K562 (cell line): ENCODE results near the gene ACAP3. TPM values are rescaled to one million over a fixed set of nuclear protein-coding genes. Genes with fewer than 3 reads are reported as not detected.

Experiments
- ATAC-seq: fragments of 200-7000 bp; cut with Tn5 transposase; 3 replicates; pipeline ENCODE4 v1.9.1; 2020; ENCODE audit warnings: moderate library complexity
- BruUV-seq: library from RNA; stranded (reverse); fragments of 400-500 nt; replicated peaks from 2 replicates; lab custom pipeline; 2021; lab: Mats Ljungman, UMichigan
- CTCF ChIA-PET: fragments of 300-600 bp; formaldehyde crosslinking; extraction: SDS; loops from one replicate; lab custom pipeline; 2021; ENCODE audit warnings: low intra/inter-chr PET ratio; lab: Yijun Ruan, JAX
- POLR2A ChIA-PET: fragments of 300-600, 350-650 bp; sonication (Branson Sonifier 250); formaldehyde crosslinking; extraction: SDS; loops from one replicate; lab custom pipeline; 2021; ENCODE audit warnings: antibody characterized with exemption, inconsistent platforms; lab: Yijun Ruan, JAX
- DNase-seq, 4 experiments: peaks; one replicate each; pipeline versions ENCODE4 v3.0.0 to v3.0.0-alpha.2; 2011 to 2018; ENCODE audit warnings: low spot score in 3 of 4, mixed read lengths in 3 of 4; ENCODE audit errors: extremely low read depth in 1 of 4
- FAIRE-seq: peaks from 2 replicates; lab custom pipeline; 2011; peaks lifted over from hg19 to GRCh38; lab: Jason Lieb, UNC
- H2AFZ ChIP-seq: 2 replicates; pipeline ENCODE4 v1.6.0; 2011; ENCODE audit warnings: low read depth, low read length, control low read depth, inconsistent platforms
- H3K27ac ChIP-seq: fragments of 200-600 bp; 3 replicates; pipeline ENCODE4 v1.8.0; 2011; ENCODE audit warnings: low read depth, mild to moderate bottlenecking, control low read depth, inconsistent platforms, low read length, moderate library complexity, mixed read lengths; ENCODE audit errors: extremely low read depth
- H3K27me3 ChIP-seq, 2 experiments: fragments of 300-600 bp in 1 of 2; 2 replicates in 1 of 2; 3 replicates in 1 of 2; pipeline versions ENCODE4 v1.6.0 to v1.8.0; 2011; ENCODE audit warnings: inconsistent platforms in 2 of 2, low read length in 2 of 2, mild to moderate bottlenecking in 1 of 2, mixed read lengths in 1 of 2, moderate library complexity in 1 of 2; ENCODE audit not compliant: control insufficient read depth in 2 of 2, insufficient read depth in 2 of 2
- H3K36me3 ChIP-seq: fragments of 300-600 bp; 3 replicates; pipeline ENCODE4 v1.8.0; 2011; ENCODE audit warnings: mild to moderate bottlenecking, low read length, inconsistent platforms; ENCODE audit not compliant: control insufficient read depth, insufficient read depth
- H3K4me1 ChIP-seq, 2 experiments: fragments of 200-600 bp in 1 of 2; replicated peaks in 1 of 2; 2 replicates in 1 of 2; 3 replicates in 1 of 2; pipeline versions ENCODE4 v1.5.1 to v1.8.0; 2011; ENCODE audit warnings: inconsistent platforms in 2 of 2, low read length in 2 of 2, mild to moderate bottlenecking in 1 of 2, mixed read lengths in 1 of 2, moderate library complexity in 1 of 2; ENCODE audit not compliant: control insufficient read depth in 2 of 2, insufficient read depth in 2 of 2
- H3K4me2 ChIP-seq: 2 replicates; pipeline ENCODE4 v1.6.1; 2011; ENCODE audit warnings: low read length, control low read depth, inconsistent platforms, mixed read lengths; ENCODE audit not compliant: insufficient read depth
- H3K4me3 ChIP-seq: fragments of 200-600 bp; sonication (generic), shearing (Covaris generic); 2 replicates; pipeline ENCODE4 v1.5.1; 2016; ENCODE audit warnings: control low read depth, inconsistent platforms
- H3K79me2 ChIP-seq: fragments of 200-600 bp; 3 replicates; pipeline ENCODE4 v1.8.0; 2011; ENCODE audit warnings: low read length, inconsistent platforms; ENCODE audit not compliant: control insufficient read depth, insufficient read depth
- H3K9ac ChIP-seq, 2 experiments: 2 replicates each; pipeline versions ENCODE4 v1.6.0 to v1.6.1; 2011; ENCODE audit warnings: low read depth in 2 of 2, low read length in 2 of 2, control low read depth in 1 of 2, inconsistent platforms in 1 of 2, mild to moderate bottlenecking in 1 of 2, mixed read lengths in 1 of 2; ENCODE audit not compliant: insufficient read depth in 1 of 2
- H3K9me1 ChIP-seq: one replicate; pipeline ENCODE4 v1.6.0; 2011; ENCODE audit warnings: inconsistent platforms, mild to moderate bottlenecking, low read length, moderate library complexity; ENCODE audit not compliant: control insufficient read depth, insufficient read depth
- H3K9me3 ChIP-seq: replicated peaks from 2 replicates; pipeline ENCODE4 v1.5.1; 2011; ENCODE audit warnings: low read depth, low read length, inconsistent platforms; ENCODE audit not compliant: control insufficient read depth, insufficient read depth
- H4K20me1 ChIP-seq: replicated peaks from 2 replicates; pipeline ENCODE4 v1.6.1; 2011; ENCODE audit warnings: low read length, inconsistent platforms, mixed read lengths; ENCODE audit not compliant: control insufficient read depth, insufficient read depth
- CBX1 ChIP-seq: sonication (generic); IDR thresholded peaks from 2 replicates; pipeline ENCODE4 v1.6.1; 2016; ENCODE audit warnings: antibody characterized with exemption, low read depth, mild to moderate bottlenecking
- CCNT2 ChIP-seq: IDR thresholded peaks from 2 replicates; pipeline ENCODE4 v1.6.1; 2011; ENCODE audit warnings: borderline replicate concordance, low read depth, mild to moderate bottlenecking, moderate library complexity, mixed read lengths, low read length; ENCODE audit not compliant: insufficient read length; ENCODE audit errors: extremely low read depth
- CHD2 ChIP-seq: IDR thresholded peaks from 2 replicates; pipeline ENCODE4 v1.6.1; 2011; ENCODE audit warnings: low read depth, low read length
- E4F1 ChIP-seq: fragments of 250-450 bp; sonication (Bioruptor Pico); IDR thresholded peaks from 2 replicates; pipeline ENCODE4 v1.5.0; 2021; ENCODE audit warnings: mild to moderate bottlenecking, borderline replicate concordance
- FIP1L1 ChIP-seq: fragments of 200-400 bp; formaldehyde crosslinking; IDR thresholded peaks from 2 replicates; pipeline ENCODE4 v1.6.1; 2018; ENCODE audit warnings: mild to moderate bottlenecking, low read depth, low read length; ENCODE audit not compliant: poor library complexity, severe bottlenecking
- HMG20A ChIP-seq: fragments of 450-650 bp; formaldehyde crosslinking; conservative IDR thresholded peaks from 2 replicates; pipeline ENCODE4 v1.4.0; 2020; ENCODE audit warnings: mild to moderate bottlenecking, mixed read lengths
- HNRNPL ChIP-seq: fragments of 200-400 bp; formaldehyde crosslinking; IDR thresholded peaks from 2 replicates; pipeline ENCODE4 v1.6.1; 2017; ENCODE audit warnings: low read depth, mild to moderate bottlenecking, low read length
- NONO ChIP-seq, 2 experiments: fragments of 200-400 bp in 1 of 2; fragments of 450-650 bp in 1 of 2; formaldehyde crosslinking in 1 of 2; IDR thresholded peaks; 2 replicates each; pipeline ENCODE4 v1.6.1; 2017; ENCODE audit warnings: low read depth in 2 of 2, mild to moderate bottlenecking in 2 of 2, moderate library complexity in 2 of 2, low read length in 1 of 2
- RBFOX2 ChIP-seq: fragments of 200-400 bp; formaldehyde crosslinking; IDR thresholded peaks from 2 replicates; pipeline ENCODE4 v1.6.1; 2017; ENCODE audit warnings: low read depth, mild to moderate bottlenecking, low read length, moderate library complexity
- SFPQ ChIP-seq: fragments of 200-400 bp; formaldehyde crosslinking; IDR thresholded peaks from 2 replicates; pipeline ENCODE4 v1.6.1; 2017; ENCODE audit warnings: mild to moderate bottlenecking, low read depth, low read length, moderate library complexity
- TRIM24 ChIP-seq, 2 experiments: fragments of 450-650 bp; IDR thresholded peaks; 2 replicates each; pipeline ENCODE4 v1.6.1; 2016
- ZKSCAN3 ChIP-seq: fragments of 250-450 bp; sonication (Bioruptor Pico); IDR thresholded peaks from 2 replicates; pipeline ENCODE4 v1.4.0; 2020
- ZKSCAN8 ChIP-seq: fragments of 200-800 bp; sonication (Bioruptor generic); IDR thresholded peaks from 2 replicates; pipeline ENCODE4 v1.6.1; 2016; ENCODE audit warnings: missing genetic modification characterization, missing compliant biosample characterization
- WGBS: fragments of 100-300 bp; shearing (Covaris generic); methylation state at CpG from one replicate; pipeline ENCODE4 v1.1.6; 2016; ENCODE audit warnings: low coverage, mixed read lengths; ENCODE audit not compliant: insufficient coverage; ENCODE audit errors: missing lambda C conversion rate; 5-methylcytosine and 5-hydroxymethylcytosine counted together
- in situ Hi-C: fragments of 300-500 bp; cut with MboI; formaldehyde crosslinking; loops from 4 replicates; pipeline ENCODE4 v1.15.0; 2018; ENCODE audit warnings: inconsistent platforms, mixed read lengths
- intact Hi-C: fragments of 100-400 bp; cut with micrococcal nuclease; formaldehyde crosslinking; loops from 2 replicates; pipeline ENCODE4 v1.14.2; 2022
- polyA plus RNA-seq, 8 experiments: library from polyadenylated mRNA; depleted of rRNA in 4 of 8; stranded (reverse) in 5 of 8; unstranded in 3 of 8; fragments of >200 nt; fragmentation: Nextera tagmentation in 2 of 8; fragmentation: Illumina TruSeq in 1 of 8; extraction: Ambion mirVana in 2 of 8; extraction: Trizol in 1 of 8; gene quantifications; 2 replicates each; pipeline versions ENCODE4 v1.2.1 to v1.2.3, GENCODE V29; 2011 to 2014; ENCODE audit warnings: inconsistent platforms in 1 of 8, missing spikeins in 1 of 8
- total RNA-seq, 7 experiments: library from RNA; depleted of rRNA in 6 of 7; stranded (reverse); fragments of >200 nt in 6 of 7; fragmentation: Illumina TruSeq in 2 of 7; extraction: Trizol in 2 of 7; gene quantifications; 2 replicates each; pipeline versions ENCODE4 v1.2.1 to v1.2.3, GENCODE V29; 2011 to 2021; ENCODE audit warnings: low replicate concordance in 1 of 7

ACAP3 gene
- total and polyA plus RNA-seq, 9 of the 15 experiments (the other 6 are each of a cell fraction or from before 2014, with no cell fraction given) = 0.01 to 49.0 (median 12.0) TPM

- CTCF ChIA-PET = no interaction called here
- Histone ChIP-seq H3K9me1 (no peaks in the 10 kb centered on the region), H3K9ac (no peak overlapping the region), H3K4me2 (no peak overlapping the region), H4K20me1 (peaks cover 3% of the 10 kb centered on the region; the same call in 1 of the 2 replicates), H3K4me1 (peaks cover 24 to 81% of the 10 kb centered on the region in 2 experiments), H3K9me3 (no peaks in the 10 kb centered on the region), H3K27me3 (no peaks in the 10 kb centered on the region), H3K27ac (no peak overlapping the region), H3K79me2 (peaks cover 11% of the 10 kb centered on the region; the same call in 2 of the 3 replicates), H2AFZ (no peak overlapping the region), H3K4me3 (no peak overlapping the region), H3K36me3 (no peaks in the 10 kb centered on the region)
- intact Hi-C loops = no loop called here
- ATAC-seq (no peak), DNase-seq (no peak), FAIRE-seq (no peak)
- in situ Hi-C loops = no loop called here
- WGBS = 98% methylated on average over 44 of the region's 116 CpGs
- POLR2A ChIA-PET = interaction anchor here (0.7 to 1.1 kb wide), 2 partner anchors 17 to 142 kb away, joined by 3 read pairs; no protein-coding TSS in a partner anchor
- BruUV-seq = no TSS peak
- peak; percentile 9; the same call in 1 of the 2 replicates for TF ChIP-seq RBFOX2
- peak; percentile 66; the same call in 1 of the 2 replicates for TF ChIP-seq HNRNPL
- peak; percentile 3; the same call in 1 of the 2 replicates for TF ChIP-seq CBX1
- peak; percentile 53 for TF ChIP-seq FIP1L1
- no peak for TF ChIP-seq ZKSCAN3 (CRISPR knock-in tag)
- no peak for TF ChIP-seq HMG20A (CRISPR knock-in tag)
- TF ChIP-seq NONO (IDR thresholded peaks at IDR 0.05; ENCODE audit: low read depth in 2 of 2, low read length in 1 of 2) = peak in 1 of 2 experiments; percentile 22; a peak in 1 of 4 replicates
- TF ChIP-seq E4F1 (CRISPR knock-in tag) = no peak
- TF ChIP-seq SFPQ = peak; percentile 57; the same call in 1 of the 2 replicates
- peak; percentile 26 for TF ChIP-seq CCNT2
- no peak for TF ChIP-seq TRIM24 (IDR thresholded peaks at IDR 0.05)
- TF ChIP-seq ZKSCAN8 (CRISPR knock-in tag) = no peak
- TF ChIP-seq CHD2 = no peak
Observed at GRCh38 chr1:1354271-1355247, 46.8 kb upstream of the ACAP3 start.
